SK-N-SH (cell line): ENCODE measurements around the gene MYORG.
"Not testable (repeated sequence)": the region's sequence is repeated elsewhere in the genome, so short reads cannot be mapped to it uniquely, and the experiment has no call there.

Experiments used
- CTCF ChIP-seq: fragments of 200-600 bp; sonication (generic); IDR thresholded peaks from 2 replicates; pipeline ENCODE4 v1.6.1; 2017; ENCODE audit warnings: antibody characterized with exemption, mild to moderate bottlenecking, moderate library complexity
- GABPA ChIP-seq: IDR thresholded peaks from 2 replicates; pipeline ENCODE4 v1.4.0; 2012; ENCODE audit warnings: low read depth, mild to moderate bottlenecking
- MAX ChIP-seq: IDR thresholded peaks from 2 replicates; pipeline ENCODE4 v1.4.0; 2012; ENCODE audit warnings: low read depth
- MXI1 ChIP-seq: IDR thresholded peaks from 2 replicates; pipeline ENCODE4 v1.6.1; 2012; ENCODE audit warnings: mild to moderate bottlenecking, low read depth, low read length, improper control_type of control experiment
- POLR2AphosphoS5 ChIP-seq: IDR thresholded peaks from 2 replicates; pipeline ENCODE4 v1.6.1; 2012; ENCODE audit warnings: low read depth, low read length
- TAF1 ChIP-seq: IDR thresholded peaks from 2 replicates; pipeline ENCODE4 v1.6.1; 2012; ENCODE audit warnings: low read depth, mild to moderate bottlenecking, low read length, moderate library complexity, borderline replicate concordance
- USF2 ChIP-seq: fragments of 150-350 bp; IDR thresholded peaks from 2 replicates; pipeline ENCODE4 v1.6.1; 2017; ENCODE audit warnings: antibody characterized with exemption, low read length, low read depth, borderline replicate concordance
- YY1 ChIP-seq: IDR thresholded peaks from 2 replicates; pipeline ENCODE4 v1.4.0; 2012; ENCODE audit warnings: low read depth, mild to moderate bottlenecking
- TF ChIP-seq, protein P1 (sequence below): IDR thresholded peaks from 2 replicates; pipeline ENCODE4 v1.6.1; 2012; ENCODE audit warnings: mild to moderate bottlenecking, low read depth, low read length, moderate library complexity
- TF ChIP-seq, protein P2 (sequence below): IDR thresholded peaks from 2 replicates; pipeline ENCODE4 v1.4.0; 2012; ENCODE audit warnings: low read depth, borderline replicate concordance

DNA sequence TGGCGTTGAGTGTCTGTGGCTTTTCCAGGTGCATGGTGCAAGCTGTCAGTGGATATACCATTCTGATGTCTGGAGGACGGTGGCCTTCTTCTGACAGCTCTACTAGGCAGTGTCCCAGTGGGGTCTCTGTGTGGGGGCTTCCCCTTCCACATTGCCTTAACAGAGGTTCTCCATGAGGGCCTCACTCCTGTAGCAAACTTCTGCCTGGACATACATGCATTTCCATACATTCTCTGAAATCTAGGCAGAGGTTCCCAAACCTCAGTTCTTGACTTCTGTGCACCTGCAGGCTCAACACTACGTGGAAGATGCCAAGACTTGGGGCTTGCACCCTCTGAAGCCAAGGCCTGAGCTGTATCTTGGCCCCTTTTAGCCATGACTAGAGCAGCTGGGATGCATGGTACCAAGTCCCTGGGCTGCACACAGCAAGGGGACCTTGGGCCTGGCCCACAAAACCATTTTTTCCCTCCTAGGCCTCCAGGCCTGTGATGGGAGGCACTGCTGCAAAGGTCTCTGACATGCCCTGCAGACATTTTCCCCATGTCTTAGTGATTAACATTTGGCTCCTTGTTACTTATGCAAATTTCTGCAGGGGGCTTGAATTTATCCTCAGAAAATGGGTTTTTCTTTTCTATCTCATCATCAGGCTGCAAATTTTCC is 8.8 kb downstream of the MYORG start:
- not testable (repeated sequence) for TF ChIP-seq MXI1, CTCF, POLR2AphosphoS5, MAX, GABPA, YY1, TAF1, USF2
- TF ChIP-seq, protein P1, sequence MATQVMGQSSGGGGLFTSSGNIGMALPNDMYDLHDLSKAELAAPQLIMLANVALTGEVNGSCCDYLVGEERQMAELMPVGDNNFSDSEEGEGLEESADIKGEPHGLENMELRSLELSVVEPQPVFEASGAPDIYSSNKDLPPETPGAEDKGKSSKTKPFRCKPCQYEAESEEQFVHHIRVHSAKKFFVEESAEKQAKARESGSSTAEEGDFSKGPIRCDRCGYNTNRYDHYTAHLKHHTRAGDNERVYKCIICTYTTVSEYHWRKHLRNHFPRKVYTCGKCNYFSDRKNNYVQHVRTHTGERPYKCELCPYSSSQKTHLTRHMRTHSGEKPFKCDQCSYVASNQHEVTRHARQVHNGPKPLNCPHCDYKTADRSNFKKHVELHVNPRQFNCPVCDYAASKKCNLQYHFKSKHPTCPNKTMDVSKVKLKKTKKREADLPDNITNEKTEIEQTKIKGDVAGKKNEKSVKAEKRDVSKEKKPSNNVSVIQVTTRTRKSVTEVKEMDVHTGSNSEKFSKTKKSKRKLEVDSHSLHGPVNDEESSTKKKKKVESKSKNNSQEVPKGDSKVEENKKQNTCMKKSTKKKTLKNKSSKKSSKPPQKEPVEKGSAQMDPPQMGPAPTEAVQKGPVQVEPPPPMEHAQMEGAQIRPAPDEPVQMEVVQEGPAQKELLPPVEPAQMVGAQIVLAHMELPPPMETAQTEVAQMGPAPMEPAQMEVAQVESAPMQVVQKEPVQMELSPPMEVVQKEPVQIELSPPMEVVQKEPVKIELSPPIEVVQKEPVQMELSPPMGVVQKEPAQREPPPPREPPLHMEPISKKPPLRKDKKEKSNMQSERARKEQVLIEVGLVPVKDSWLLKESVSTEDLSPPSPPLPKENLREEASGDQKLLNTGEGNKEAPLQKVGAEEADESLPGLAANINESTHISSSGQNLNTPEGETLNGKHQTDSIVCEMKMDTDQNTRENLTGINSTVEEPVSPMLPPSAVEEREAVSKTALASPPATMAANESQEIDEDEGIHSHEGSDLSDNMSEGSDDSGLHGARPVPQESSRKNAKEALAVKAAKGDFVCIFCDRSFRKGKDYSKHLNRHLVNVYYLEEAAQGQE = not testable (repeated sequence)
- TF ChIP-seq, protein P2, sequence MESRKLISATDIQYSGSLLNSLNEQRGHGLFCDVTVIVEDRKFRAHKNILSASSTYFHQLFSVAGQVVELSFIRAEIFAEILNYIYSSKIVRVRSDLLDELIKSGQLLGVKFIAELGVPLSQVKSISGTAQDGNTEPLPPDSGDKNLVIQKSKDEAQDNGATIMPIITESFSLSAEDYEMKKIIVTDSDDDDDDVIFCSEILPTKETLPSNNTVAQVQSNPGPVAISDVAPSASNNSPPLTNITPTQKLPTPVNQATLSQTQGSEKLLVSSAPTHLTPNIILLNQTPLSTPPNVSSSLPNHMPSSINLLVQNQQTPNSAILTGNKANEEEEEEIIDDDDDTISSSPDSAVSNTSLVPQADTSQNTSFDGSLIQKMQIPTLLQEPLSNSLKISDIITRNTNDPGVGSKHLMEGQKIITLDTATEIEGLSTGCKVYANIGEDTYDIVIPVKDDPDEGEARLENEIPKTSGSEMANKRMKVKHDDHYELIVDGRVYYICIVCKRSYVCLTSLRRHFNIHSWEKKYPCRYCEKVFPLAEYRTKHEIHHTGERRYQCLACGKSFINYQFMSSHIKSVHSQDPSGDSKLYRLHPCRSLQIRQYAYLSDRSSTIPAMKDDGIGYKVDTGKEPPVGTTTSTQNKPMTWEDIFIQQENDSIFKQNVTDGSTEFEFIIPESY = not testable (repeated sequence)
